ENCODE data around the gene PRDM16.

DNA sequence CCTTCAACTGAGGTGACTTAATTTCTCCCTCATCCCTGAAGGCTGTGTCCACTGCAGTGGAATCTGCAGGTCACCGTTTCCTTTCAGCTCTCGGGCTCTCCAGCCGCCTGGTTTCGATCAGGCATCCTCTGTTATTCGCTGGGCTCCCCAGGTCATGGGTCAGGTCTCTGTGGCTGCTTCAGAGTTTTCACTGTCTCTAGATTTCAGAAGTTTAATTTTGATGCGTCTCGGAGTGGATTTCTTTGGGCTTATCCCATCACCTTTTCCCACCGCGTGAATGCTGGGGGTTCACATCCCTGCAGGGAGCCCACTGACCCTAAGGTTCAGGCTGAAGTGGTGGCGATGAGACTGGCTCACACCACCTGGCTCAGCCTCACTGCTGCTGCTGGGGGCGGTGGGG is 44.4 kb upstream of the PRDM16 start:
- TF ChIP-seq, protein P1, sequence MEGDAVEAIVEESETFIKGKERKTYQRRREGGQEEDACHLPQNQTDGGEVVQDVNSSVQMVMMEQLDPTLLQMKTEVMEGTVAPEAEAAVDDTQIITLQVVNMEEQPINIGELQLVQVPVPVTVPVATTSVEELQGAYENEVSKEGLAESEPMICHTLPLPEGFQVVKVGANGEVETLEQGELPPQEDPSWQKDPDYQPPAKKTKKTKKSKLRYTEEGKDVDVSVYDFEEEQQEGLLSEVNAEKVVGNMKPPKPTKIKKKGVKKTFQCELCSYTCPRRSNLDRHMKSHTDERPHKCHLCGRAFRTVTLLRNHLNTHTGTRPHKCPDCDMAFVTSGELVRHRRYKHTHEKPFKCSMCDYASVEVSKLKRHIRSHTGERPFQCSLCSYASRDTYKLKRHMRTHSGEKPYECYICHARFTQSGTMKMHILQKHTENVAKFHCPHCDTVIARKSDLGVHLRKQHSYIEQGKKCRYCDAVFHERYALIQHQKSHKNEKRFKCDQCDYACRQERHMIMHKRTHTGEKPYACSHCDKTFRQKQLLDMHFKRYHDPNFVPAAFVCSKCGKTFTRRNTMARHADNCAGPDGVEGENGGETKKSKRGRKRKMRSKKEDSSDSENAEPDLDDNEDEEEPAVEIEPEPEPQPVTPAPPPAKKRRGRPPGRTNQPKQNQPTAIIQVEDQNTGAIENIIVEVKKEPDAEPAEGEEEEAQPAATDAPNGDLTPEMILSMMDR (conservative IDR thresholded peaks at IDR 0.05; ENCODE audit: low read length) = no peak
- no peak for TF ChIP-seq EZH2phosphoT487 (IDR thresholded peaks at IDR 0.05; ENCODE audit: borderline replicate concordance)
